Stimulated activated CD8-positive, alpha-beta memory T cell treated with anti-CD3 and anti-CD28 coated beads, Interleukin-7, amount 100 ng/mL, for 48 hours (primary cell): ENCODE data around the gene EPX.

Experiments
- DNase-seq, 2 donors: peaks; one replicate each; pipeline ENCODE4 v3.0.0-alpha.2; 2020; ENCODE audit warnings: low read depth in 1 of 2; ENCODE audit errors: extremely low read depth in 1 of 2

Gene EPX

GRCh38 chr17:58184308-58184985, 8.1 kb upstream of the EPX start:
- DNase-seq, result no peak

- DNase-seq, result no peak
These were observed 7.4 kb upstream of the EPX start for GRCh38 chr17:58184986-58185761.

GRCh38 chr17:58186591-58186990, 5.9 kb upstream of the EPX start:
- no peak for DNase-seq

GRCh38 chr17:58187063-58187462, 5.5 kb upstream of the EPX start:
- DNase-seq, result no peak

- DNase-seq, result no peak
These were observed 4.9 kb upstream of the EPX start for GRCh38 chr17:58187675-58188074.

GRCh38 chr17:58189436-58190146, 2.9 kb upstream of the EPX start:
- DNase-seq, result no peak

GRCh38 chr17:58191241-58191896, 1.2 kb upstream of the EPX start:
- no peak for DNase-seq

GRCh38 chr17:58193641-58194255, 1.2 kb downstream of the EPX start:
- DNase-seq, result no peak

- no peak for DNase-seq
These were observed 3.1 kb downstream of the EPX start for GRCh38 chr17:58195518-58196123.

GRCh38 chr17:58196610-58197009, 4.1 kb downstream of the EPX start:
- no peak for DNase-seq

- DNase-seq, result peak; percentile 20 to 49
These were observed 7.6 kb downstream of the EPX start for GRCh38 chr17:58200024-58200633.

- no peak for DNase-seq
These were observed 10.3 kb downstream of the EPX start for GRCh38 chr17:58202859-58203258.

GRCh38 chr17:58204796-58205195, 12.3 kb downstream of the EPX start:
- no peak for DNase-seq

GRCh38 chr17:58205936-58206335, 13.4 kb downstream of the EPX start:
- no peak for DNase-seq

- DNase-seq, result no peak
These were observed 14.9 kb downstream of the EPX start for GRCh38 chr17:58207451-58207850.

GRCh38 chr17:58208344-58208743, 15.8 kb downstream of the EPX start:
- no peak for DNase-seq

- no peak for DNase-seq
These were observed 18.4 kb downstream of the EPX start for GRCh38 chr17:58210922-58211321.

GRCh38 chr17:58215685-58216084, 23.2 kb downstream of the EPX start:
- DNase-seq, result no peak

- no peak for DNase-seq
These were observed 25.2 kb downstream of the EPX start for GRCh38 chr17:58217766-58218165.
